NCI-H748 treated with DMSO at 0.1 percent for 48 hours (cell line): ENCODE measurements around the gene PRKG1.
"Not testable (repeated sequence)": the region's sequence is repeated elsewhere in the genome, so short reads cannot be mapped to it uniquely, and the experiment has no call there.

Source experiments
- DNase-seq: peaks from one replicate; lab custom pipeline; 2025; lab: John Stamatoyannopoulos, UW

The PRKG1 gene

GRCh38 chr10:51510231-51510630 lies 435.9 kb downstream of the PRKG1 start:
- no peak for DNase-seq

- no peak for DNase-seq
Observed at GRCh38 chr10:51521605-51522004, 447.3 kb downstream of the PRKG1 start.

- no peak for DNase-seq
Observed at GRCh38 chr10:51522858-51523257, 448.6 kb downstream of the PRKG1 start.

- no peak for DNase-seq
Observed at GRCh38 chr10:51523440-51523839, 449.2 kb downstream of the PRKG1 start.

GRCh38 chr10:51524041-51524440 lies 449.8 kb downstream of the PRKG1 start:
- no peak for DNase-seq

GRCh38 chr10:51527522-51528219 lies 453.4 kb downstream of the PRKG1 start:
- no peak for DNase-seq

GRCh38 chr10:51528527-51528926 lies 454.2 kb downstream of the PRKG1 start:
- no peak for DNase-seq

GRCh38 chr10:51530541-51530940 lies 456.3 kb downstream of the PRKG1 start:
- no peak for DNase-seq

- DNase-seq = no peak
Observed at GRCh38 chr10:51532044-51532443, 457.8 kb downstream of the PRKG1 start.

GRCh38 chr10:51542853-51543252 lies 468.6 kb downstream of the PRKG1 start:
- no peak for DNase-seq

- DNase-seq = no peak
Observed at GRCh38 chr10:51544933-51545332, 470.6 kb downstream of the PRKG1 start.

GRCh38 chr10:51547941-51548340 lies 473.7 kb downstream of the PRKG1 start:
- DNase-seq = no peak

GRCh38 chr10:51552879-51553278 lies 478.6 kb downstream of the PRKG1 start:
- DNase-seq = no peak

- no peak for DNase-seq
Observed at GRCh38 chr10:51564896-51565510, 490.7 kb downstream of the PRKG1 start.

- no peak for DNase-seq
Observed at GRCh38 chr10:51567271-51567670, 493.0 kb downstream of the PRKG1 start.

GRCh38 chr10:51569467-51569866 lies 495.2 kb downstream of the PRKG1 start:
- DNase-seq = no peak

- DNase-seq = no peak
Observed at GRCh38 chr10:51574248-51575048, 500.2 kb downstream of the PRKG1 start.

GRCh38 chr10:51581196-51581595 lies 506.9 kb downstream of the PRKG1 start:
- not testable (repeated sequence) for DNase-seq

- no peak for DNase-seq
Observed at GRCh38 chr10:51583976-51584375, 509.7 kb downstream of the PRKG1 start.

- no peak for DNase-seq
Observed at GRCh38 chr10:51585742-51586141, 511.5 kb downstream of the PRKG1 start.

GRCh38 chr10:51588984-51589383 lies 514.7 kb downstream of the PRKG1 start:
- no peak for DNase-seq

GRCh38 chr10:51590818-51591217 lies 516.5 kb downstream of the PRKG1 start:
- DNase-seq = no peak

- DNase-seq = no peak
Observed at GRCh38 chr10:51596695-51597094, 522.4 kb downstream of the PRKG1 start.
